GM18861 (cell line): ENCODE measurements around the gene CD180.

Source experiments
- ATAC-seq: cut with Tn5 transposase; IDR thresholded peaks from one replicate; pipeline ENCODE4 v1.9.1; 2021; ENCODE audit not compliant: unreplicated experiment

Gene CD180

GRCh38 chr5:67133217-67133616 lies 63.4 kb downstream of the CD180 start:
- ATAC-seq: no peak

GRCh38 chr5:67129768-67130167 lies 66.8 kb downstream of the CD180 start:
- no peak for ATAC-seq
